Measurements from ENCODE around the gene SP9.
"Not testable (repeated sequence)": the region's sequence is repeated elsewhere in the genome, so short reads cannot be mapped to it uniquely, and the experiment has no call there.

The SP9 gene

GRCh38 chr2:174344716-174345461, 10.1 kb downstream of the SP9 start:
- peak; percentile 81 for DNase-seq

DNA sequence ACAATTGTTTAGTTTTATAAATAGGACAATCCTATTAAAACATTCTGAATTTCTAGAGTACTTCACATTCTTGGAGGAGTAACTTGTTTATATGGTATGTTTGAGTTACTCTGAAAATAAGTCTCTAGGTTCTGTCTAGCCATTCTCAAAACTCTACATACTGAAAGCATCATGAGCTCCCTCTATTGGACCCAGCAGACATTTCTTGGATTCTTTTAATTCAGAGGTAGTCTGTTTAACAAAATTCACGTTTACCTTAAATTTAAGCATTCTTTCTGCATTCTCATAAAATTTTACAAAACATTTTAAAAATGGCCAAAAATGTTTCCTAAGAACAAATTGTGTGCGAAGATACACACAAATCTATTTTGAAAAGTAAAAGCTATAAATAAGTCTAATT, 15.3 kb downstream of the SP9 start:
- DNase-seq = peak; percentile 40

- DNase-seq = no peak
Observed at GRCh38 chr2:174350593-174351181, 15.9 kb downstream of the SP9 start.

- DNase-seq = no peak
Observed at GRCh38 chr2:174353004-174353403, 18.2 kb downstream of the SP9 start.

DNA sequence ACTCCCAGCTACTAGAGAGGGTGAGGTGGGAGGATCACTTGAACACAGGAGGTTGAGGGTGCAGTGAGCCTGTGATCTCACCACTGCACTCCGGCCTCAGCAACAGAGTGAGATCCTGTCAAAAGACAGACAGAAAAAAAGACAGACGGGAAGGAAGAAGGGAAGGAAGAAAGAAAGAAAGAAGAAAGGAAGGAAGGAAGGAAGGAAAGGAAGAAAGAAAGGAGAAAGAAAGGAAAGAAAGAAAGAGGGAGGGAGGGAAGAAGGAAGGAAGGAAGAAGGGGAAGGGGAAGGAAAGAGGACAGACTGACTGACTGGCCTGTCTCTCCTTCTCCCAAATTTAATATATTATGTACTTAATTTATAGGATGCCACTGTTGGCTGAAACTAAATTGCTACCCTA, 21.6 kb downstream of the SP9 start:
- DNase-seq = no peak

DNA sequence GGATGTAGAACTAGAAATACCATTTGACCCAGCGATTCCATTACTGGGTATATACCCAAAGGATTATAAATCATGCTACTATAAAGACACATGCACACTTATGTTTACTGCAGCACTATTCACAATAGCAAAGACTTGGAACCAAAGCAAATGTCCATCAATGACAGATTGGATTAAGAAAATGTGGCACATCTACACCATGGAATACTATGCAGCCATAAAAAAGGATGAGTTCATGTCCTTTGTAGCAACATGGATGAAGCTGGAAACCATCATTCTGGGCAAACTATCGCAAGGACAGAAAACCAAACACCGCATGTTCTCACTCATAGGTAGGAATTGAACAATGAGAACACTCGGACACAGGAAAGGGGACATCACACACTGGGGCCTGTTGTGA, 24.9 kb downstream of the SP9 start:
- not testable (repeated sequence) for DNase-seq

DNA sequence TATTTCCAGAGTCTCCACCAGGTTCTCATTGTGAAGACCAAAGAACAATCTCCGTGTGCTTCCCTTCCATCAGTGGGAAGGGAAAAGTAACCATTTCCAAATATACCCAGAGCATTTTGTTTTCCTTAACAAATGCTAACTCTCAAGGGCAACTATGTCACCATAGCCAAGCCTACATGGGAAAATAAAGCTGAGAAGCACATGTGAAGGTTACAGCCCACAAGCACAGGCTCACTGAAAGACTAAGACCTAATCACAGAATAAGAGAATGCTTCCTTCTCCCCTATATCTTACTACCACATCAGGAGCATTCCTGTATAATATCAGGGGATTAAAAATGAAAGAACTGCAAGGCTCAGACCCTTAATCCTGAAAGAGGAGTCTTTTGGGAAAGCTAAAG, 28.2 kb downstream of the SP9 start:
- DNase-seq = no peak

DNA sequence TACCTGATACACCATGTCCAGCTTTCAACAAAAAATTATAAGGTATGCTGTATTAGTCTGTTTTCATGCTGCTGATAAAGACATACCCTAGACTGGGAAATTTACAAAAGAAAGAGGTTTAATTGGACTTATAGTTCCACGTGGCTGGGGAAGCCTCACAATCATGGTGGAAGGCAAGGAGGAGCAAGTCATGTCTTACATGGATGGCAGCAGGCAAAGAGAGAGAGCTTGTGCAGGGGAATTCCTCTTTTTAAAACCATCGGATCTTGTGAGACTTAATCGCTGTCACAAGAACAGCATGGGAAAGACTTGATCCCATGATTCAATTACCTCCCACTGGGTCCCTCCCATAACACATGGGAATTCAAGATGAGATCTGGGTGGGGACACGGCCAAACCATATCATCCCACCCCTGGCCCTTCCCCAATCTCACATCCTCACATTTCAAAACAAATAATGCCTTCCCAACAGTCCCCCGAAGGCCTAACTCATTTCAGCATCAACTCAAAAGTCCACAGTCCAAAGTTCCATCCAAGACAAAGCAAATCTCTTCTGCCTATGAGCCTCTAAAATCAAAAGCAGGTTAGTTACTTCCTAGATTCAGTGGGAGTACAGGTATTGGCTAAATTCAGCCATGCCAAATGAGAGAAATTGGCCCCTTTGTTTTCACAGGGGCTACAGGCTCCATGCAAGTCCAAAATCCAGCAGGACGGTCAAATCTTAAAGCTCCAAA, 28.9 kb downstream of the SP9 start:
- DNase-seq = not testable (repeated sequence)

GRCh38 chr2:174364628-174365027, 29.9 kb downstream of the SP9 start:
- DNase-seq = no peak

DNA sequence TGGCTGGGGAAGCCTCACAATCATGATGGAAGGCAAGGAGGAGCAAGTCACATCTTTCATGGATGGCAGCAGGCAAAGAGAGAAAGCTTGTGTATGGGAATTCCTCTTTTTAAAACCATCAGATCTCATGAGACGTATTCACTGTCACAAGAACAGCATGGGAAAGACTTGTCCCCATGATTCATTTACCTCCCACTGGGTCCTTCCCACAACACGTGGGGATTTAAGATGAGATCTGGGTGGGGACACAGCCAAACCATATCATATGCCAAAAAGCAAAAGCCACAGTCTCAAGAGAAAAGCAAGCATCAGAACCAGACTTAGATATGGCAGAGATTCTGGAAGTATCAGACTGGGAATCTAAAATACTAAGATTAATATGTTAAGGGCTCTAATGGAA, 30.8 kb downstream of the SP9 start:
- DNase-seq = no peak

DNA sequence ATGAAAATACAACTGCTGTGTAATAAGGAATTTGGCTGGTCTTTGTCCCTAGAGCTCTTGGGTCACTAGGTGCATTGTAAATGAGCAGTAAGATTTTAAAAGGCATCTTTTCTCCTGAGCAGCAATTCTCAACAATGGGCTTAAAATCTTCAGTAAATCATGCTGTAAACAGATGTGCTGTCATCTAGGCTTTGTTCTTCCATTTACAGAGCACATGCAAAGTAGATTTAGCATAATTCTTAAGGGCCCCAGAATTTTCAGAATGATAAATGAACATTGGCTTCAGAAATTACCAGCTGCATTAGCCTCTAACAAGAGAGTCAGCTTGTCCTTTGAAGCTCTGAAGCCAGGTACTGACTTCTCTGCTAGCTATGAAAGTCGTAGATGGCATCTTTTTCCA, 33.9 kb downstream of the SP9 start:
- no peak for DNase-seq

- no peak for DNase-seq
Observed at GRCh38 chr2:174376967-174377366, 42.2 kb downstream of the SP9 start.

- DNase-seq = no peak
Observed at GRCh38 chr2:174383796-174384195, 49.0 kb downstream of the SP9 start.

- no peak for DNase-seq
Observed at GRCh38 chr2:174385201-174385600, 50.4 kb downstream of the SP9 start.

Data from NCI-H1694 treated with DMSO at 0.1 percent for 48 hours (cell line).